Mesodermal cell (in vitro differentiated cells): ENCODE data around the gene PRPSAP2. TPM values are rescaled to one million over a fixed set of nuclear protein-coding genes. Genes with fewer than 3 reads are reported as not detected.
"Not testable (repeated sequence)": the region's sequence is repeated elsewhere in the genome, so short reads cannot be mapped to it uniquely, and the experiment has no call there.

Experiments
- H3K27ac ChIP-seq: 2 replicates; pipeline ENCODE4 v1.7.0; 2013; ENCODE audit warnings: mild to moderate bottlenecking, low read depth, low read length, moderate library complexity; ENCODE audit not compliant: severe bottlenecking
- H3K36me3 ChIP-seq: 2 replicates; pipeline ENCODE4 v1.7.1; 2013; ENCODE audit warnings: mild to moderate bottlenecking, low read length, moderate library complexity; ENCODE audit not compliant: control insufficient read depth, insufficient read depth
- H3K4me1 ChIP-seq: one replicate; pipeline ENCODE4 v1.7.1; 2013; ENCODE audit warnings: mild to moderate bottlenecking, low read length; ENCODE audit not compliant: insufficient read depth, control insufficient read depth, poor library complexity, severe bottlenecking
- H3K4me3 ChIP-seq: 2 replicates; pipeline ENCODE4 v1.7.0; 2013; ENCODE audit warnings: low read length, control low read depth, mild to moderate bottlenecking; ENCODE audit not compliant: insufficient read depth, poor library complexity, severe bottlenecking; ENCODE audit errors: extremely low read depth
- H3K9me3 ChIP-seq: 2 replicates; pipeline ENCODE4 v1.7.1; 2013; ENCODE audit warnings: mild to moderate bottlenecking, low read length, moderate library complexity; ENCODE audit not compliant: control insufficient read depth
- WGBS, 2 experiments: methylation state at CpG; one replicate each; pipeline ENCODE4 v1.1.5; 2013; ENCODE audit warnings: missing lambda C conversion rate in 2 of 2; ENCODE audit not compliant: insufficient coverage in 2 of 2; 5-methylcytosine and 5-hydroxymethylcytosine counted together
- polyA plus RNA-seq, 2 experiments: library from polyadenylated mRNA; stranded (reverse); fragments of 50-300 nt; gene quantifications; one replicate each; pipeline ENCODE4 v1.2.3, GENCODE V29; 2013

Gene PRPSAP2
- polyA plus RNA-seq (2013, experiment 1 of 2) = 43.7 TPM
- 49.2 TPM for polyA plus RNA-seq (2013, experiment 2 of 2)

DNA sequence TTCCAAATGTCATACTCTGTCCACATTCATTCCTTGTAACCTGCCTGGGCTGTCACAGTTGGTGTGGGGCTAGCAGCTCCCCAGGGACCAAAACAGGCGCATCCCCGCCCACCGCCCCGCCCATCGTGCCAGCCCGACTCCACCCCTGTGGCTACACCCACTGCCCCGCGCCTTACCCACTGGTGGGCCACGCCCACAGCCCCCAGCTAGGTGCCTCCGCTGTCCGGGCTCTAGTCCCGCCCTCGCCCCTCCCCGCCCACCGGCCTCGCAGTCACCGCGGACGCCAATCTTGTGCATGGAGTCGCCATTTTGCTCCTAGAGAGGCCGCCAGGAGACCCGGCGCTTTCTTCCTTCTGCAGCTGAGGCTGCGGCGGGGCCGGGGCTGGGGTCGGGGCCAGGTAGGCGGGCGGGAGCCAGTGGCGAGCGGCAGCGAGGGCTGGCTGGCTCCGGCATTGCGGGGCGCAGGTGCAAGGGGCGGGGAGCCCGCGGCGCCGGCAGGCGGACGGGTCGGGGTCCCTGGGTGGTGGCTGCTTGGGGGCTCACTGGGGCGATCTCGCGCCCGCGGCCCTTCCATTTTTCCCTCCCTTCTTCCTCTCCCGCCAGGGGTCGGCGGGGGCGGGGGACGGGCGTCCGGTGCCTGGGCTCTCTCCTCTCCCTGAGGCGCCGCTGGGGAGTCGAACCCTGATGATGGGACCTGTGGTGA, at the start of gene PRPSAP2:
Gene PRPSAP2, plus strand, starts transcription at position 268 of the 703 bp plus-strand sequence. CDS start 7,703 bp downstream, outside the sequence.
- peak within 1 kb of the TSS; percentile 87 for H3K27ac ChIP-seq
- peak within 1 kb of the TSS; percentile 91 for H3K4me3 ChIP-seq
- no peaks in the 10 kb centered on the region for H3K9me3 ChIP-seq
- 0 to 1% methylated on average over 22 to 35 of the region's 58 CpGs for WGBS, 2 experiments
- peaks cover 14% of the 10 kb centered on the region for H3K36me3 ChIP-seq
- H3K4me1 ChIP-seq = peaks cover 12% of the 10 kb centered on the region

GRCh38 chr17:18815924-18816323, 42.0 kb upstream of the PRPSAP2 start:
- 80 to 82% methylated on average over 1 to 2 of the region's 3 CpGs for WGBS, 2 experiments
- H3K4me1 ChIP-seq, H3K27ac ChIP-seq, H3K4me3 ChIP-seq, H3K36me3 ChIP-seq, H3K9me3 ChIP-seq: not testable (repeated sequence)

- not testable (repeated sequence) for H3K9me3 ChIP-seq, H3K4me3 ChIP-seq, H3K4me1 ChIP-seq, H3K36me3 ChIP-seq
- H3K27ac ChIP-seq = peak overlapping the region; percentile 12
- WGBS, 2 experiments = 0% methylated on average over 1 of the region's 9 CpGs; no CpG with 5 or more reads in 1 of the 2 experiments
Observed at GRCh38 chr17:18816489-18817371, 41.2 kb upstream of the PRPSAP2 start.

GRCh38 chr17:18821430-18821829, 36.5 kb upstream of the PRPSAP2 start:
- not testable (repeated sequence) for H3K4me3 ChIP-seq, H3K27ac ChIP-seq, H3K4me1 ChIP-seq, H3K9me3 ChIP-seq, H3K36me3 ChIP-seq
- no CpG with 5 or more reads among the region's 3 CpGs for WGBS, 2 experiments

DNA sequence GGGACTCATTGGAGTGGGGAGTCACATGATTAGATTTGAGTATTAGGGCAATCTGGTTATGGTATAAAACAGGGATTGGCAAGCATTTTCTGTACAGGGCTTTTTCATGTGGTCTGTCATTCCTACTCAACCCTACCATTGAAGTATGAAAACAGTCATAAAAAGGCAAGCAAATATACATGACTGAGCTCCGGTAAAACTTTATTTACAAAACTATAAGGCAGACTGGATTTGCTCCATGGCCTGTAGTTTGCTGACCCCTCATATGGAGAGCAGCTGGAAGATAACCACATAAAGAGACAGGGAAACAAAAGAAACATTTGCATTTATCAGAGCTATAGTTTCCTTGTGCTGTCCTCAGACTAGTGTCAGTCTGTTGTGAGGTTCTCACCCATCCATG, 30.3 kb upstream of the PRPSAP2 start:
- WGBS, 2 experiments = no CpG with 5 or more reads among the region's 1 CpG
- H3K9me3 ChIP-seq, H3K36me3 ChIP-seq, H3K4me3 ChIP-seq, H3K4me1 ChIP-seq, H3K27ac ChIP-seq: not testable (repeated sequence)

DNA sequence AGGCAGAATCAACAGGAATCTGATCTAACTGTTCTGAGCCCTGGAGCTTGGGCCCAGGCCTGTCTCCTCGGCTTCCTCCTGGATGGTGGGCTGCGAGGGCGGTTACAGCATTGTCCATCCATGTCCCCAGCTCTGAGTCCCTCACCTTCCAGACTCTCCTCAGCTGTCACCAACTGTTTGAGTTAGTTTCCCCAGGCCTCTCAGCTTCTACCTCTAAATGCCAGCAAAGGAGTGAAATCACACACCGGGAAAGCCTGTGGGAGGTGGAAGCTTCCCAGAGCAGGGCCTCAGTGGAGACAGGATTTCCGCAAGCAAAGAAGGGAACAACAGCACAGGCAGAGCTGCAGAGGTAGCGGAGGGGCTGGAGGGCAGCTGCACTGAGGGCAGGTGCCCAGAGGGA, 9.4 kb upstream of the PRPSAP2 start:
- Histone ChIP-seq H3K27ac (no peak overlapping the region), H3K9me3 (no peaks in the 10 kb centered on the region), H3K4me3 (no peak overlapping the region), H3K36me3 (no peaks in the 10 kb centered on the region), H3K4me1 (no peaks in the 10 kb centered on the region)
- 90 to 91% methylated on average over 3 to 6 of the region's 6 CpGs for WGBS, 2 experiments

- Histone ChIP-seq H3K9me3 (no peaks in the 10 kb centered on the region), H3K4me1 (peaks cover 7% of the 10 kb centered on the region), H3K27ac (no peak overlapping the region), H3K36me3 (no peaks in the 10 kb centered on the region), H3K4me3 (no peak overlapping the region)
- 100% methylated on average over 1 of the region's 1 CpG; no CpG with 5 or more reads in 1 of the 2 experiments for WGBS, 2 experiments
Observed at GRCh38 chr17:18850679-18851078, 7.3 kb upstream of the PRPSAP2 start.

GRCh38 chr17:18851201-18851600, 6.7 kb upstream of the PRPSAP2 start:
- Histone ChIP-seq H3K4me1 (peaks cover 7% of the 10 kb centered on the region), H3K9me3 (no peaks in the 10 kb centered on the region), H3K36me3 (no peaks in the 10 kb centered on the region), H3K4me3 (no peak overlapping the region), H3K27ac (no peak overlapping the region)
- WGBS, 2 experiments = 80% methylated on average over 1 of the region's 3 CpGs

GRCh38 chr17:18854956-18855355, 3.0 kb upstream of the PRPSAP2 start:
- Histone ChIP-seq H3K9me3 (no peaks in the 10 kb centered on the region), H3K4me1 (peaks cover 12% of the 10 kb centered on the region), H3K4me3 (peak overlapping the region; percentile 62), H3K27ac (no peak overlapping the region), H3K36me3 (no peaks in the 10 kb centered on the region)
- 92 to 94% methylated on average over 5 to 6 of the region's 7 CpGs for WGBS, 2 experiments

DNA sequence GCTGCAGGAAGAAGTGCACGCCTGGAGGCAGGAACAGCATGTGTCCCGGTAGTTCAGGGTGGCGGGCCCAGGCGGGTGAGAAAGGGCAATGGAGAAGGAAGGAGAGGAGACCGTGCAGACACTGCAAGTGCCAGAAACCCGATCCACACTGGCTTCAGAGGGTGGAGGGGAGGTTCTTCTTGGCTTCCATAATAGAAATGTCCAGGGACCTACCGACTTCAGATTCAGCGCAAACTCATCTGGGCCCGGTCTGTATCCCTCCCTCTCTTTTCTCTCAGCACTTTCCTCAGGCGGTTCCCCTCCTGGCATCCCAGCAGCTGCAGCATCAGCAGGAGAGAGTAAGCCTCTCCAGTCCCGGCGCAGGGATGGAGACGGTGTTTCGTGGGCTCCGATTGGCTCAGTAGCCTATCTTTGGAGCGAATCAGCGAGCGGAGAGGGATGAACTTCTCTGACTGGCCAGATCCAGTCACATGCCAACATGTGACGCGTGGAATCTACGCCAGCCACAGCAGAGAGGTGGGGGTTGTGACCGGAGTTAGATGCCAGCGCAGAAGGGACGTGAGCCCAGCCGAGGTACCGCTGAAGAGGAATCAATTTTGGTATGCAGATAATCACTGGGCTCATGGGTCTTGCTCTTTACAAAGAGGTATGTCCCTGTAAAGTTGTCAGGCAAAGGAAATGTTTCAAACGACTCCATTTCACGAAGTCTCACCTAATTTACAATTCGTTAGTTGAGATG, 1.9 kb upstream of the PRPSAP2 start:
- peak overlapping the region; percentile 72 for H3K27ac ChIP-seq
- H3K36me3 ChIP-seq = peaks cover 9% of the 10 kb centered on the region
- peaks cover 12% of the 10 kb centered on the region for H3K4me1 ChIP-seq
- WGBS, 2 experiments = 0% methylated on average over 22 to 25 of the region's 29 CpGs
- no peaks in the 10 kb centered on the region for H3K9me3 ChIP-seq
- H3K4me3 ChIP-seq = peak overlapping the region; percentile 62
